ENCODE measurements around the gene MAD1L1. TPM values are rescaled to one million over a fixed set of nuclear protein-coding genes. Genes with fewer than 3 reads are reported as not detected.

Gene MAD1L1
- total and polyA plus RNA-seq, 8 donors = 12.8 to 469 (median 27.3) TPM

GRCh38 chr7:1915956-1916600 is 316.7 kb downstream of the MAD1L1 start:
- Histone ChIP-seq H3K36me3 (no peaks in the 10 kb centered on the region), H3K27ac (no peak overlapping the region), H3K9me3 (no peaks in the 10 kb centered on the region), H3K4me3 (no peak overlapping the region), H3K4me1 (peaks cover 3 to 52% (median 28%) of the 10 kb centered on the region in 4 donors), H3K27me3 (no peaks in the 10 kb centered on the region)
- 85 to 89% (median 88%) methylated on average over 26 to 28 of the region's 28 CpGs for WGBS, 5 donors
- TF ChIP-seq POLR2A (IDR thresholded peaks at IDR 0.05) (no peak), CTCF (IDR thresholded peaks at IDR 0.05) (no peak), POLR2AphosphoS5 (IDR thresholded peaks at IDR 0.05) (no peak)
- intact Hi-C loops (cut with DNase I; ENCODE audit: low total_unique reads) = no loop called here
- no peak for DNase-seq

DNA sequence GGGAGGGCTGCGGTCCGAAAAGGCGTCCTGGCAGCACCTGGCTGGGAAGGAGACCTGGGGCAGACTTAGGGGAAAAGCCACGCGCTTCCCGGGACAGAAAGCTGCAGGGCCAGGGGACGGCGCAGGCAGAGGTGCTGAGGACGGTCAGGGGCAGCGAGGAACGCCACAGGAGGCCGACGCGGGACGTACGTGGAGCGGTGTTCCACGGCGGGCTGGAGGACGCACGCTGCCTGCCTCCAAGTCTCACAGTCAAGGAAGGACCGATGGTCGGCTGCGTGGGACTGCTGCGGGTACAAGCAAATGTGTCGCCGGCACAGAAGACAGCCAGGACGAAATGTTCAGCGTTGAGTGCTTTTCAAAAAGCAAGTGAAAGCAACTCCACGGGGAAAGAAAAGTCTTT is 317.4 kb downstream of the MAD1L1 start:
- intact Hi-C loops (cut with DNase I; ENCODE audit: low total_unique reads) = no loop called here
- H3K4me1 ChIP-seq = peaks cover 3 to 51% (median 25%) of the 10 kb centered on the region in 4 donors
- H3K27me3 ChIP-seq = no peaks in the 10 kb centered on the region
- no peak overlapping the region for H3K4me3 ChIP-seq
- no peak for TF ChIP-seq POLR2AphosphoS5 (IDR thresholded peaks at IDR 0.05)
- no peak for TF ChIP-seq EP300 (IDR thresholded peaks at IDR 0.05)
- TF ChIP-seq POLR2A (IDR thresholded peaks at IDR 0.05) = no peak
- TF ChIP-seq CTCF (IDR thresholded peaks at IDR 0.05) = no peak
- H3K36me3 ChIP-seq = no peaks in the 10 kb centered on the region
- no peak overlapping the region for H3K27ac ChIP-seq
- no peaks in the 10 kb centered on the region for H3K9me3 ChIP-seq
- DNase-seq = no peak
- WGBS, 5 donors = 93 to 98% (median 95%) methylated on average over 30 of the region's 30 CpGs

DNA sequence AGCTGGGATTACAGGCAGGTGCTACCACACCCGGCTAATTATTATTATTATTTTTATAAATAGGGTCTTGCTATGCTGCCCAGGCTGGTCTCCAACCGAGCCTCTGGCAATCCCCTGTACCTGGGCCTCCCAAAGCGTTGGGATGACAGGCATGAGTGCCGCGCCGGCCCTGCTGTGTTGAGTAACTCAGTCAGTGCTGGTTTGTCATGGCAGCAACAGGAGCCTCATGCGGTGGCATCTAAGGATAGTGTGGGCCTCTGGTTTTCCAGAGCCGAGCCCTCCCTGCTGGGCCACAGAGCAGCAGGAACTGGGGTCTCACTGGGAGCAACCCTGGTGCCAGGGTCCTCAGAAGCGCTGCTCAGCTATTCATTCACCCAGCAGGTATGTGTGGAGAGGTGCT is 318.0 kb downstream of the MAD1L1 start:
- intact Hi-C loops (cut with DNase I; ENCODE audit: low total_unique reads) = no loop called here

GRCh38 chr7:1914321-1914720 is 318.4 kb downstream of the MAD1L1 start:
- no peaks in the 10 kb centered on the region for H3K27me3 ChIP-seq
- H3K9me3 ChIP-seq = no peaks in the 10 kb centered on the region
- H3K36me3 ChIP-seq = no peaks in the 10 kb centered on the region
- no peak for TF ChIP-seq CTCF (IDR thresholded peaks at IDR 0.05)
- no peak for TF ChIP-seq POLR2AphosphoS5 (IDR thresholded peaks at IDR 0.05)
- no peak for TF ChIP-seq POLR2A (IDR thresholded peaks at IDR 0.05)
- no peak for TF ChIP-seq EP300 (IDR thresholded peaks at IDR 0.05)
- DNase-seq = no peak
- 69 to 82% (median 72%) methylated on average over 21 of the region's 21 CpGs for WGBS, 5 donors
- intact Hi-C loops (cut with DNase I; ENCODE audit: low total_unique reads) = no loop called here
- peaks cover 3 to 41% (median 15%) of the 10 kb centered on the region in 4 donors for H3K4me1 ChIP-seq
- H3K4me3 ChIP-seq = no peak overlapping the region
- H3K27ac ChIP-seq = no peak overlapping the region

More for the DNA sequence above, 318.0 kb downstream of the MAD1L1 start:
- Histone ChIP-seq H3K27me3 (no peaks in the 10 kb centered on the region), H3K27ac (no peak overlapping the region), H3K4me1 (peaks cover 3 to 45% (median 19%) of the 10 kb centered on the region in 4 donors), H3K9me3 (no peaks in the 10 kb centered on the region), H3K4me3 (no peak overlapping the region), H3K36me3 (no peaks in the 10 kb centered on the region)
- TF ChIP-seq POLR2AphosphoS5 (IDR thresholded peaks at IDR 0.05) = no peak
- no peak for TF ChIP-seq EP300 (IDR thresholded peaks at IDR 0.05)
- DNase-seq = no peak
- 87 to 96% (median 95%) methylated on average over 8 to 9 of the region's 9 CpGs for WGBS, 5 donors
